ENCODE results near the gene RPL23.
"Not testable (repeated sequence)": the region's sequence is repeated elsewhere in the genome, so short reads cannot be mapped to it uniquely, and the experiment has no call there.

Gene RPL23

GRCh38 chr17:38868817-38869525 is 15.4 kb upstream of the RPL23 start:
- DNase-seq = peak in 54 of 56 donors; percentile 58 to 94 (median 82)

DNA sequence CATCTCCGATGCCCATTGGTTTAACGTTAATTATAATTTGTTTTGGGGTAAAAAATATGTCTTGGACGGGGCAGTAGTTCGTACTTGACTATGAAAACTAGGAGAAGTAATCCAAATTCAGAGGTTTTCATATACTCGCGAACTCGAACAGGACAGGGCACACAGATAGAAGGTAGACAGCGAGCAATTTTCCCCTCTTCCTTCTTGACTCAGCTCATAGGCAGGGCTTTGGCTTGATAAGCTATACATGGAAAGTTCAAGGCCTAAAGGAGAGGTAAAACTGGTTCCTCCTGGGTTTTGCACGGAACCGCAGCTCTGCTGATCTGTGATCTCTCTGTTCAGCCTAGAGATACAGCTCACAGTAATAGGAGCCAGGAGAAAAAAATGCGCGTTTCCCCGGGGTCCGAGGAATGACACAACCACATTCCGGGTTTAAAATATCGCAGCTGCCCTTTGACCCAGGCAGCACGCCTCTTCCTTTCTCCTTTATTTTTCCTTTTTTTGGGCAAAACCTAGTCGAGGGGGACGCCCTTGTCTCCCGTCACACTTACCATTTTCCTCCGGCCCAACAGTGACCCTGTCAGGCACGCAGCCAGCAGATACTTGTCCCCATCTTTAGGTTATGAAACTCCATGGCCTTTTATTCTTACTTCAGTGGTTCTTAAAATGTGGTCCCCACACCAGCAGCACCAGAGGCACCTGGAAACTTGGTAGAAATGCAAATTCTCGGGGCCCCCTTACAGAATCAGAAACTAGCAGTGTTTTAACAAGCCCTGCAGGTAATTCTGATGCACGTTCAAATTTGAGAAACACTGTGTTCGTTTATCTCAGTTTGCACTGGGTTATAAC is 14.7 kb upstream of the RPL23 start:
- peak in 2 of 56 donors; percentile 49 to 59 for DNase-seq

DNA sequence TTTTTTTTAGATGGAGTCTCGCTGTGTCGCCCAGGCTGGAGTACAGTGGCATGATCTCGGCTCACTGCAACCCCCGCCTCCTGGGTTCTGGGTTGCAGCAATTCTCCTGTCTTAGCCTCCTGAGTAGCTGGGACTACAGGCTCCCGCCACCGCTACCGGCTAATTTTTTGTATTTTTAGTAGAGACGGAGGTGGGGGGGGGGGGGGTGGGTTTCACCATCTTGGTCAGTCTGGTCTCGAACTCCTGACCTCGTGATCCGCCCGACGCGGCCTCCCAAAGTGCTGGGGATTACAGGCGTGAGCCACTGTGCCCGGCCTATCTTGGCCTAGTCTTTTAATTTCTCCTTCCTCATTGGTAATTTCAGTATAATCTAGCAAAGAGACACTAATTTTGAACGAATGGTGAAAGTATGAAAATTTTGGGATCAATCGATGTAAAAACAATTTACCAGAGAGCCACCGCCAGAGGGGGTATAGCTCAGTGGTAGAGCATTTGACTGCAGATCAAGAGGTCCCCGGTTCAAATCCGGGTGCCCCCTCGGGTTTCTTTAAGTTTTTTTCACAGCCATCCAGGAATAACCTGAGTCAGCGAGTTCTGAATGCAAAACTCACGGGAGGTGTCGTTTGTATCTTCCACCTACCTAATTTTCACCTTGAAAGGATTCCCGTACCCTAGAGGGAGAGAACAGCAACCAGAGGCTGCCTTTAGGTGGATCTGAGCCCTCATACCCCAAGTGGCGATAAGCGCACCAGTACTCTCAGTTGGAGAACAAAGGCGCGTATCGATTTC is 13.9 kb upstream of the RPL23 start:
- DNase-seq = peak in 39 of 56 donors; percentile 20 to 70 (median 42)

DNA sequence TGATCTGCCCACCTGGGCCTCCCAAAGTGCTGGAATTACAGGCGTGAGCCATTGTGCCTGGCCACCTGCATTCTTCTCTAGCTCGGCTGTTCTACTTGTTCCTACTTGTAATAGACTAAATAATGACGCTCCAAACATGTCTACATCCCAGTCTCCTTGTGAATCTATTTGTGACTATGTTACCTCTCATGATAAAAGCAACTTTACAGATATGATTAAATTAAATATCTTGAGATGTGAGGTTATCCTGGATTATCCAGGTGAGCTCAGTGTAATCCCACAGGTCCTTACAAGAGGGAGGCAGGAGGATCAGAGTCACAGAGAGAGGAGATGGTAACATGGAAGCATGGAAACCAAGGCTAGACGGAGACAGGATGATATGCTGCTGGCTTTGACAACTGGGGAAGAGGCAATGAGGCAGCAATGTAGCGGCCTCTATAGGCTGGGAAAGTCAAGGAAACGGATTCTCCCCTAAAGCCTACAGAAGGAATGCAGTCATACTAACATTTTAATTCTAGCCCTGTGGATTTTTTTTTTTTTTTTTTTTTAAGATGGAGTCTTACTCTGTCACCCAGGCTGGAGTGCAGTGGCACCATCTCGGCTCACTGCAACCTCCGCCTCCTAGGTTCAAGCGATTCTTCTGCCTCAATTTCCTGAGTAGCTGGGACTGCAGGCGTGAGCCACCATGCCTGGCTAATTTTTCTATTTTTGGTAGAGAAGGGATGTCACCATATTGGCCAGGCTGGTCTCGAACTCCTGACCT is 11.3 kb upstream of the RPL23 start:
- no peak for DNase-seq

- no peak for DNase-seq
Observed at GRCh38 chr17:38861399-38861843, 7.9 kb upstream of the RPL23 start.

DNA sequence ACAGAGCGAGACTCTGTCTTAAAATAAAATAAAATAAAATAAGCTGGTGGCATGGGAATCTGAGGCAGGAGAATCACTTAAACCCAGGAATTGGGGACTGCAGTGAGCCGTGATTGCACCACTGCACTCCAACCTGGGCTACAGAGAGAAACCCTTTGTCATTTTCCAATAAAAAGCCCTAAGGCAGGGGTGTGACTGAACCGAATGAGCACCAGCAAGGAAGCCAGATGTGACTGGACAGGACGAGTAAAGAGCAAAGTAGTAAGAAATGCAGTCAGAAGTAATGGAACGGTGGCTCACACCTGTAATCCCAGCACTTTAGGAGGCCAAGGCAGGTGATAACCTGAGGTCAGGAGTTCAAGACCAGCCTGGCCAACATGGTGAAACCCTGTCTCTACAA is 3.8 kb upstream of the RPL23 start:
- no peak for DNase-seq

GRCh38 chr17:38855101-38855714 is 1.7 kb upstream of the RPL23 start:
- DNase-seq = not testable (repeated sequence)

- no peak for DNase-seq
Observed at GRCh38 chr17:38852771-38853291, 690 bp downstream of the RPL23 start.

DNA sequence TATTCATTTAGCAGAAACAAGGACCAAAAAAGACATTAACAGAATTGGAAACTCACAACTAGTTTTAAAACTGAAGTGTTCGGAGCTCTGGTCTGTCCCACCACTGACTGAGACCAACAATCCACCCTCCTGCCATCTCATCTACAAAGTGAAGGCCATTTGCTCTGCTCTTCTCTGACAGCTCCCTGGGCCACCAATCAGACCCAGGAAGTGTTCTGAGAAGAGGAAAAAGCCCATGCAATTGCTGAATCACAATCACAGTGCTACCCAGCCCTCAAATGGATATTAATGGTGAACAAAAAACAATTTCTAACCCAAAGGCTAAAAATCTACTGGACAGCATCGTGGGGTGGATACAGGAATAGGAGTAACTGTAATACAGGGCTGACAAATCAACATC is 2.1 kb downstream of the RPL23 start:
- DNase-seq = no peak

DNA sequence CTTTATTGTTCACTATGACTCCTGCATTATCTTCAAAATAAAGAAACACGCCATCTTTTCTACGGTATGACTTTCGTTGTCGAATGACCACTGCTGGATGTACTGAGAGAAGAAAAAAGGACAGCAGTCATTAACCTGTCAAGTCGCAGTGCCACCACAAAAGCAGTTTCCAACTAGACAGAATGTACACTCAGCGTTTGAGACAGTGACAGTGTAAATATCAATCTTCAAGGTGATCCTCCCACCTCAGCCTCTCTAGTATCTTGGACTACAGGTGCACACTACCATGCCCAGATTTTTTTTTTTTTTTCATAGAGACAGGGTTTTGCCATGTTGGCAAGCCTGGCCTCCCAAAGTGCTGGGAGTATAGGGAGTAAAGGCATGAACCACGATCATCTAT is 3.1 kb downstream of the RPL23 start:
- DNase-seq = no peak

- no peak for DNase-seq
Observed at GRCh38 chr17:38848939-38849605, 4.4 kb downstream of the RPL23 start.

- DNase-seq = no peak
Observed at GRCh38 chr17:38848557-38848891, 5.0 kb downstream of the RPL23 start.

GRCh38 chr17:38844261-38844757 is 9.2 kb downstream of the RPL23 start:
- peak in 1 of 56 donors; percentile 4 for DNase-seq

DNA sequence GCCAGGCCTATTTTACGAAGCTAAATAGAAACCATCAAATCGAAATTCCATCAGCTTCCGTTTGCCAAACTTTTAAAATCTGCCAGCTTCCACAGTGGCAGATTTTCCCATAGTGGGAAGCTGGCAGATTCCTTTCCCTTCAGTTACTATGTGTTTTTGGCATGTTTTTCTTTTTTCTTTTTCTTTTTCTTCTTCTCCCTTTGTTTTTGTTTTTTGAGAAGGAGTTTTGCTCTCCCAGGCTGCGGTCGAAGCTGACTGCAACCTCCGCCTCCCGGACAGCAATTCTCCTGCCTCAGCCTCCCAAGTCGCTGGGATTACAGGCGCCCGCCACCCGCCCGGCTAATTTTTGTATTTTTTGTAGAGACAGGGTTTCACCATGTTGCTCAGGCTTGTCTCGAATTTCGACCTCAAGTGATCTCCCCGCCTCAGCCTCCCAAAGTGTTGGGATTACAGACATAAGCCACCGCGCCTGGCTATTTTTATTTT is 27.7 kb downstream of the RPL23 start:
- no peak for DNase-seq

DNA sequence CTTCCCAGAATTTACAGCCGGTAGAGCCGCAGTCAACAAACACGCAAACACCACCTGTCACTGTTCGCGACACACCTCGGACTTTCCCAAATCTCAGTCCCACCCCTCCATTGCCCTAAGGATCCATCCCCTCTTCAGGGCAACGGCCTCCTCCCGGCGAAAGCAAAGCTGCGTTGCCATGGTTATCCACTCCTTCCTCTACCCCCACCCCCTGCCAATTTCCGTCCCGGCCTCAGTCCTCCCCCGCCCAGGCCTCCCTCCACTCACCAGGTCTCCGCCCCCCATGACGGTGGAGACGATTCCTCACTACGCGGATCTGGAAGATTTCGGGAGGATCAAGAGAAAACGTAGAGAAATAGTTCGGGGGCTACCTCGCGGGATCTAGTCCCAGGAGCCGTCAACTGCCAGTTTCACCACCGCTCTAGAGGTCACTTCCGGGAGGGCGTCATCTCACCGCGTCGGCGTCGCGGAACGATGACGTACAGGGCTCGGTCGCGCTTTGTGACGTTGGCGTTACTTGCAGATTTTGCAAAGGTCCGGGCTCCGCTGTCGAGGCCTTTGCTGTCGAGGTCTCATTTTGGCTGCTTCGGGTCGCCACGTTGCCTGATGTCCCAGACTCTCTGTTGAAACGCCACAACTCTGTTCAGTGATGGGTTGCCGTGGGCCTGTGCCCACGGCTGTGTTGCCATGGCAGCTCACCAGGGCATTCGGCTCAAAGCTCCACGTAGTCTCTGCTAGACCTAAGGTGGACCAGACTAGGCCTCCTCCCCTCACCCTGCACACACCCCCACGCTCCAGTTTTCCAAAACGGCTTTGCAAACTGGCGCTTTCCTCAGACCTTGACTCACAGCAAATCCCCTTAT is 28.4 kb downstream of the RPL23 start, which contains the start of gene CWC25:
TSS of gene CWC25 (minus strand) at position 423 of the 863 bp plus-strand sequence. CDS start at position 285, 138 bp downstream.
- DNase-seq = peak; percentile 62 to 99 (median 91)

GRCh38 chr17:38815576-38816193 is 37.8 kb downstream of the RPL23 start:
- DNase-seq = no peak

DNA sequence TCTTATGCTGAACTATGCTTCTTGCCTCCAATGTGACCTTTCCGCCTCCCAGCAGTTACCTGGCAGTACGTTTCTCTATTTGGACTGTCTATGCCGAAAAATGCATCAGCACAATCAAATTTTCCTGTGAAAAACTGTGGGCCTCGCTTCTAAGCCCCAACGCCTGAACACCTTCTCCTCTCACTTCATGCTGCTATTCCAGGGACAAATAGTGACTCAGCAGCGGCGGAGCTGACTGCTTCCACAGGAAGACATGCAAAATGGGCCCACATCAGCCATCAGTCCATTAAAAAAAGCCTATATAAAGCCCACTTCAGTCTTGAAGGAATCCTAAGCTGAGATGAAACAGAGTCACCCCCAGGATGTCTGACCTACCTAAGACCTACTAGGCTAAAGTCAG is 43.7 kb downstream of the RPL23 start:
- DNase-seq = peak in 11 of 56 donors; percentile 2 to 26 (median 8)

Data from amygdala (tissue), 56 donors.